OCI-LY7 (cell line): ENCODE results near the gene PHPT1. TPM values are rescaled to one million over a fixed set of nuclear protein-coding genes. Genes with fewer than 3 reads are reported as not detected.

Experiments used
- BruUV-seq: library from RNA; stranded (reverse); fragments of 400-500 nt; replicated peaks from 2 replicates; lab custom pipeline; 2021; lab: Mats Ljungman, UMichigan
- CTCF ChIA-PET: fragments of 300-600 bp; sonication (Branson Sonifier 250); formaldehyde crosslinking; loops from one replicate; lab custom pipeline; 2022; ENCODE audit warnings: antibody characterized with exemption; ENCODE audit not compliant: unreplicated experiment; lab: Charles Lee
- POLR2A ChIA-PET: fragments of 300-600 bp; sonication (Branson Sonifier 250); formaldehyde crosslinking; loops from one replicate; lab custom pipeline; 2022; ENCODE audit warnings: antibody characterized with exemption; lab: Charles Lee
- DNase-seq: peaks from one replicate; pipeline ENCODE4 v3.0.0-alpha.2; 2015; ENCODE audit warnings: low spot score
- H2AFZ ChIP-seq: fragments of 200-600 bp; sonication (generic), shearing (Covaris generic); 2 replicates; pipeline ENCODE4 v1.6.1; 2014; ENCODE audit warnings: mild to moderate bottlenecking, antibody characterized with exemption, low read length, moderate library complexity
- H3K27ac ChIP-seq: fragments of 200-600 bp; sonication (generic); 2 replicates; pipeline ENCODE4 v1.5.1; 2014; ENCODE audit warnings: mixed run types, low read depth, mild to moderate bottlenecking, moderate library complexity, low read length, inconsistent platforms; ENCODE audit not compliant: poor library complexity, severe bottlenecking
- H3K36me3 ChIP-seq: fragments of 200-600 bp; sonication (generic); 2 replicates; pipeline ENCODE4 v1.6.1; 2014; ENCODE audit warnings: mild to moderate bottlenecking, antibody characterized with exemption, low read length, moderate library complexity, mixed read lengths; ENCODE audit not compliant: insufficient read depth
- H3K4me1 ChIP-seq: fragments of 200-600 bp; sonication (generic); 2 replicates; pipeline ENCODE4 v1.5.1; 2014; ENCODE audit warnings: mild to moderate bottlenecking, low read length; ENCODE audit not compliant: insufficient read depth, poor library complexity, severe bottlenecking
- H3K4me2 ChIP-seq: fragments of 200-600 bp; sonication (generic); 2 replicates; pipeline ENCODE4 v1.6.1; 2014; ENCODE audit warnings: mild to moderate bottlenecking, low read length
- H3K4me3 ChIP-seq: fragments of 200-600 bp; sonication (generic); 2 replicates; pipeline ENCODE4 v1.5.1; 2014; ENCODE audit warnings: mild to moderate bottlenecking, low read depth, low read length; ENCODE audit not compliant: poor library complexity, severe bottlenecking
- H3K79me2 ChIP-seq: fragments of 200-600 bp; sonication (generic); 2 replicates; pipeline ENCODE4 v1.6.1; 2016; ENCODE audit warnings: low read depth, mild to moderate bottlenecking, low read length, moderate library complexity, mixed read lengths; ENCODE audit not compliant: insufficient read depth
- H3K9me2 ChIP-seq: fragments of 200-600 bp; sonication (generic); 2 replicates; pipeline ENCODE4 v1.6.1; 2016; ENCODE audit warnings: mild to moderate bottlenecking, low read length, mixed read lengths; ENCODE audit not compliant: insufficient read depth
- H3K9me3 ChIP-seq: fragments of 200-600 bp; sonication (generic); 2 replicates; pipeline ENCODE4 v1.6.1; 2014; ENCODE audit warnings: mild to moderate bottlenecking, mixed run types, low read length, mixed read lengths
- H4K20me1 ChIP-seq: fragments of 200-600 bp; sonication (generic); 2 replicates; pipeline ENCODE4 v1.6.1; 2014; ENCODE audit warnings: mild to moderate bottlenecking, antibody characterized with exemption, low read length, moderate library complexity, mixed read lengths; ENCODE audit not compliant: insufficient read depth
- EZH2phosphoT487 ChIP-seq: fragments of 200-600 bp; sonication (generic); IDR thresholded peaks from 2 replicates; pipeline ENCODE4 v1.6.1; 2018; ENCODE audit warnings: low read depth, borderline replicate concordance, mild to moderate bottlenecking, mixed run types, antibody characterized with exemption, low read length, moderate library complexity, mixed read lengths
- intact Hi-C: fragments of 100-400 bp; cut with micrococcal nuclease; formaldehyde crosslinking; loops from one replicate; pipeline ENCODE4 v1.10.0; 2022; ENCODE audit not compliant: unreplicated experiment
- total RNA-seq, 2 experiments: library from RNA; depleted of rRNA in 1 of 2; stranded (reverse); fragments of >200 nt in 1 of 2; shearing (Covaris generic) in 1 of 2; gene quantifications; 2 replicates each; pipeline ENCODE4 v1.2.3, GENCODE V29; 2014 to 2022
- TF ChIP-seq, protein P1 (sequence below): fragments of 200-600 bp; sonication (generic); conservative IDR thresholded peaks from 2 replicates; pipeline ENCODE4 v1.5.1; 2014; ENCODE audit warnings: mild to moderate bottlenecking, antibody characterized with exemption, low read length, moderate library complexity, mixed read lengths

Gene PHPT1
- total RNA-seq, 2 experiments from 2014 or later: 49.9 to 56.9 TPM

DNA sequence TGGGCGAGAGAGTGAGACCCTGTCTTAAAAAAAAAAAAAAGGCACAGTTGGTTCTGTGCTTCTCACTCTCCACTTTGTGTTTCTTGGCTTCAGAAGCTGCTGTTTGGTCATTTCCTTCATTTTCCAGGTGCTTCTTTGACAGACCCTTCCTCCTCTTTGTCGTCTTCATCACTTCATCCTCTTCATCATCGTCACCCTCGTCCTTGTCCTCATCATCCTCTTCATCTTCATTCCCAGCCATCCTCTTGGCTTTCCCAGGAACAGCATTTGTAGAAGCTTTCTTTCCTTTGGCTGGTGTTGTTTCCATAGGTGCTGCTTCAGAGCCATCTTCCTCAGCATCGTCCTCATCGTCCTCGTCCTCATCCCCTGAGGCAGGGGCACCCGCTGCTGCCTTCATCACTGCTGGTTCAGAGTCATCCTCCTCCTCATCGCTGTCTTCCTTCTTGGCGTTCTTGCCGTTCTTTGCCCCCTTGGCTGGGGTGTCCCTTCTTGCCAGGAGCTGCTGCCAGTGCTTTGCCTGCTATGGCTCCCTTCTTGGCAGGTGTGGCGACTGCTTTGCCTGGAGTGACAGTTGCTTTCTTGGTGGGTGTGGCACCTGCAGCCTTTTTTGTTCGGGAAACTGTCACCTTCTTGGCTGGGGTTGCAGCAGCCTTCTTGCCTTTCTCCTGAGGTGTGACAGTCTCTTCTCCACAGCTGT, 34.3 kb upstream of the PHPT1 start:
- POLR2A ChIA-PET: no interaction called here
- DNase-seq: no peak
- Histone ChIP-seq H3K27ac (peak overlapping the region; percentile 3), H3K9me3 (no peaks in the 10 kb centered on the region), H3K36me3 (peaks cover 79% of the 10 kb centered on the region), H4K20me1 (0 out of 2 replicates have a peak, but pooled peaks cover 4% of the 10 kb centered on the region), H2AFZ (no peak overlapping the region), H3K4me1 (peaks cover 16% of the 10 kb centered on the region), H3K4me2 (no peak overlapping the region), H3K79me2 (peaks cover 47% of the 10 kb centered on the region), H3K9me2 (no peaks in the 10 kb centered on the region), H3K4me3 (no peak overlapping the region)
- TF ChIP-seq, protein P1, sequence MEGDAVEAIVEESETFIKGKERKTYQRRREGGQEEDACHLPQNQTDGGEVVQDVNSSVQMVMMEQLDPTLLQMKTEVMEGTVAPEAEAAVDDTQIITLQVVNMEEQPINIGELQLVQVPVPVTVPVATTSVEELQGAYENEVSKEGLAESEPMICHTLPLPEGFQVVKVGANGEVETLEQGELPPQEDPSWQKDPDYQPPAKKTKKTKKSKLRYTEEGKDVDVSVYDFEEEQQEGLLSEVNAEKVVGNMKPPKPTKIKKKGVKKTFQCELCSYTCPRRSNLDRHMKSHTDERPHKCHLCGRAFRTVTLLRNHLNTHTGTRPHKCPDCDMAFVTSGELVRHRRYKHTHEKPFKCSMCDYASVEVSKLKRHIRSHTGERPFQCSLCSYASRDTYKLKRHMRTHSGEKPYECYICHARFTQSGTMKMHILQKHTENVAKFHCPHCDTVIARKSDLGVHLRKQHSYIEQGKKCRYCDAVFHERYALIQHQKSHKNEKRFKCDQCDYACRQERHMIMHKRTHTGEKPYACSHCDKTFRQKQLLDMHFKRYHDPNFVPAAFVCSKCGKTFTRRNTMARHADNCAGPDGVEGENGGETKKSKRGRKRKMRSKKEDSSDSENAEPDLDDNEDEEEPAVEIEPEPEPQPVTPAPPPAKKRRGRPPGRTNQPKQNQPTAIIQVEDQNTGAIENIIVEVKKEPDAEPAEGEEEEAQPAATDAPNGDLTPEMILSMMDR: no peak
- no peak for TF ChIP-seq EZH2phosphoT487
- CTCF ChIA-PET: interaction anchor here (0.6 kb wide), 1 partner anchor 24 kb away, joined by 3 read pairs; no protein-coding TSS in a partner anchor
- BruUV-seq: no TSS peak
- intact Hi-C loops: no loop called here

DNA sequence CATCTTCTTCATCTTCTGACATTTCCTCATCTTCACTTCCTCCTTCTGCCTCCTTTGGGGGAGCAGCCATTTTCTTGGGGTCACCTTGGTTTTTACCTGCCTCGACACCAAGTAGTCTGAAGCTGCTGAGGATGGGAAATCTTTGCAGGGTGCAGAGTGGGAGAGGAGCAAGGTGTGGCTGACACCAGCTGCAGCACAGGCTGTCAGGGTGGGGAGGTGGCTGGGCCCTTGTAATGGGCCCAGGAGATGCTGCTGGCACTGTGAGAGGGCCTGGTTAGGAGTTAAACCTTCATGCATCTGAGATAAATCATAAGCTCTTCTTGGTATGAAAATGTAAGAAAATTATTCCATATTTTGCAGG, 33.8 kb upstream of the PHPT1 start:
- H3K9me3 ChIP-seq: no peaks in the 10 kb centered on the region
- no peak for DNase-seq
- CTCF ChIA-PET: no interaction called here
- peaks cover 42% of the 10 kb centered on the region for H3K79me2 ChIP-seq
- TF ChIP-seq, protein P1: no peak
- no peak for TF ChIP-seq EZH2phosphoT487
- H3K27ac ChIP-seq: peak overlapping the region; percentile 3
- no TSS peak for BruUV-seq
- peaks cover 74% of the 10 kb centered on the region for H3K36me3 ChIP-seq
- H2AFZ ChIP-seq: no peak overlapping the region
- peaks cover 10% of the 10 kb centered on the region for H3K4me1 ChIP-seq
- H3K4me2 ChIP-seq: no peak overlapping the region
- POLR2A ChIA-PET: no interaction called here
- H3K9me2 ChIP-seq: no peaks in the 10 kb centered on the region
- H4K20me1 ChIP-seq: no peaks in the 10 kb centered on the region
- intact Hi-C loops: no loop called here
- no peak overlapping the region for H3K4me3 ChIP-seq
